Smooth muscle cell of the brain vasculature (primary cell): ENCODE data around the gene AIRE.
"Not testable (repeated sequence)": the region's sequence is repeated elsewhere in the genome, so short reads cannot be mapped to it uniquely, and the experiment has no call there.

ENCODE experiments used
- DNase-seq: peaks from one replicate; pipeline ENCODE4 v3.0.0-alpha.2; 2012; ENCODE audit warnings: low read depth, low spot score

Gene AIRE

DNA sequence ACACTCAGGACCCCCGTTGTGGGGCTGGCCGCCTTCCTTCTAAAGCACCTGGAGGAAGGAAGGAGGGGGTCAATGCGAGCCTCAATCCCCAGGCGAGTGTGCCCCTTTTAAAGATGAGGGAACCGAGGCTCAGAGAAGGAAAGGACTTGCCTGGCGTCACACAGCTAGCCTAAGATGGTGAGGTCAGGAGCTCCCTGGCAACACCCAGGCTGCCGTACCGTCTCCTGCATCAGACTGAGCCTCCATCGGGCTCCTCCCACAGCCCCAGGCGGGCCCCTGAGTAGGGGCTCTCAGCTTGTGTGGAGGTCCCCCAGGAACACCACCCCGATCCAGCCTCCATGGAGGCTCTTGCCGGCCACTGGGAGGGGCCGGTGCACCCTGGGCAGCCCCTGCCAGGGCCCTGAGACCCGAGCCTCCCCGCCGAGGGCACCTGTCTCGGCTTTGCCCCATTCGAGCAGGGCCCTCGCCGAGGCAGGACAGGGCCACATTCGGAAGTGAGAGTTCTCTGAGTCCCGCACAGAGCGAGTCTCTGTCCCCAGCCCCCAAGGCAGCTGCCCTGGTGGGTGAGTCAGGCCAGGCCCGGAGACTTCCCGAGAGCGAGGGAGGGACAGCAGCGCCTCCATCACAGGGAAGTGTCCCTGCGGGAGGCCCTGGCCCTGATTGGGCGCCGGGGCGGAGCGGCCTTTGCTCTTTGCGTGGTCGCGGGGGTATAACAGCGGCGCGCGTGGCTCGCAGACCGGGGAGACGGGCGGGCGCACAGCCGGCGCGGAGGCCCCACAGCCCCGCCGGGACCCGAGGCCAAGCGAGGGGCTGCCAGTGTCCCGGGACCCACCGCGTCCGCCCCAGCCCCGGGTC lies at the start of gene AIRE:
AIRE (plus strand) TSS at position 739 of the 855 bp plus-strand sequence. CDS start 131 bp downstream, outside the sequence.
- no peak for DNase-seq

DNA sequence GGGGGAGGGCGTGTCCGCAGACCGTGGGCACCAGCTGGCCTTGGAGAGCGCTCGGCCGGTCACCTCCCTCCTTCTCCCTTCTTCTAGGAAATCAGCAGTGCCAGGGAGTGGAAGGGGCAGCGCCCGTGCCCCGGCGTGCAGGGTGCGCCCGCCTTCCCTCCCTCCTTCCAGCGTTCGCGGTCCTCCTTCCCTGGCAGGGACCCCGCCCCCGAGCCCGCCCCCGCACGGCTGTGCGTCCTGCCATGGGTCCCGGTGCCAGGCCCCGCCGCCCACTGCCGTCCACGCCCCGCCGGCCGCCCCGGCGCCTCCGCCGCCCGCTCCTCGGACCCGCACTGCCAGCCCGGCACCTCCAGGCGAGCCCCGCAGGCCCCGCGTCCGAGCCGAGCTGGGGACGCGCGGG lies 45.3 kb upstream of the AIRE start:
- not testable (repeated sequence) for DNase-seq

DNA sequence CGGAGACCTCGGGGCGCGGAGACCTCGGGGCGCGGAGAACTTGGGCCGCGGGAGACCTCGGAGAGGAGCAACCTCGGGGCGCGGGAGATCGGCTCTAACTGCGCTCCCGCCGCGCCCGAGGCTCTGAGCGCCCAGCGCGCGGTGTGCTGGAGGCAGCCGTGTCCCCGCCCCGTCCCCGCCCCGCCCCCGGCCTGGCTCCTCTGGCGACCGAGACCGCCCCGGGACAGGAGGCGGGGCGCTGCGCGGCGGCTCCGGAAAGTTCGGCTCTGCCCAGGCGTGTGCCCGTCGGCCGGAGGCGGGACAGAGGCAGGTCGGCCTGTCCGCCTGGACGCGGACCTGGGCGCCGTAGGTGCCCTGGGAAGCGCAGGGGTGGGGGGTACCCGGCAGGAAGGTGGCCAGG lies 44.8 kb upstream of the AIRE start, which contains the start of gene ICOSLG:
ICOSLG (minus strand) TSS at position 102 of the 400 bp plus-strand sequence. CDS start 126 bp downstream, outside the sequence.
- DNase-seq = not testable (repeated sequence)

DNA sequence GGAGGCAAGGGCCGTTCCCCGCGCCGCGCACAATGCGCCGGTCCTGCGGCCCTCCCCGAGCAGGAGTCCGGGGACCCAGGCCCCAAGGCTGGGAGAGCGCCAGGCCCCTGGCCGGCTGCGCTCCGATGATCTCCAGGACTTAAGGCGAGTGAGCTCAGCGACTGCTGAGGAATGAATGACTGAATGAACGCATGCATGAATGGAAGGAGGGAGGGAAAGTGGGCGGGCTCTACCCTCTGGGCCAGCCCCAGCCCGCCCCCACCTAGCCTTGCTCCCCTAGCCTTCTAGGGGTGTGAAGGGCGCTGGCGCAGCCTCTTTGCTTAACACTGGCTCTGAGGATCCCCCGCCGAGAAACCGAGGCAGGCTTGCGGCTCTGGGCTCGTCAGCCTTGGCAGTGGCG lies 44.4 kb upstream of the AIRE start:
- not testable (repeated sequence) for DNase-seq

DNA sequence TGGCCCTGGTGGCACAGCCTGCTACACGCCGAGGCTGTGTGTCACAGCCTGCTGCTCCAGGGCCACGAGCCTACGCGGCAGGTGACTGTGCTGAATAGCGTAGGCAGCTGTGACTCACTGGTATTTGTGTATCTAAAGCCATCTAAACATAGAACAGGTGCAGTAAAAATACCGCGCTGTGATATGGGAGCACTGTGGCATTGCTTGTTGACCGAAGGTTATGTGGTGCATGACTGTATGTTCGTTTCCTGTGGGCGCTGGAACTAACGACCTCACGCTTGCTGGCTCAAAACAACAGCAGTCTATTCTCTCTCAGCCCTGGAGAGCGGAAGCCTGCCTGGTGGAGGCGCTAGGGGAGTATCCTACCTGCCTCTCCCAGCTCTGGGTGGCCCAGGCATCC lies 41.7 kb upstream of the AIRE start:
- DNase-seq = not testable (repeated sequence)

DNA sequence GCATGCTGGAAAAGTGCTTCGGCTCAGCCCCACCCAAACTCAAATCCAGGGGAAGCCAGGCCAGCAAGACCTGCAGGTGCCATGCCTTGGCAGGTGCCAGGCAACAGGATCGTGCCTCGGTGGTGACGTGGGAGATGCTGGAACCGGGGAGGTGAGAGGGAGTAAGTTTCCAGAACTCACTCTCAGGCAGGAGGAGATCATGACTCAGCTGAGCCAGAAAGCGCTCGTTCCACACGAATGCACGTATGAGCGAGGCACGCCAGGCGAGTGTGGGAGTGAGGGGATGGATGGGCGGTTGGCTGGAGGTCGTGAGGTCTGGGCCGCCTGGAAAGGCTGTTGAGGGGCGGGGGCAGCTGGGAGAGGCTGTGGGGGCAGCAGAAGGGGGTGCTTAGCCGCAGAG lies 37.8 kb upstream of the AIRE start:
- not testable (repeated sequence) for DNase-seq

DNA sequence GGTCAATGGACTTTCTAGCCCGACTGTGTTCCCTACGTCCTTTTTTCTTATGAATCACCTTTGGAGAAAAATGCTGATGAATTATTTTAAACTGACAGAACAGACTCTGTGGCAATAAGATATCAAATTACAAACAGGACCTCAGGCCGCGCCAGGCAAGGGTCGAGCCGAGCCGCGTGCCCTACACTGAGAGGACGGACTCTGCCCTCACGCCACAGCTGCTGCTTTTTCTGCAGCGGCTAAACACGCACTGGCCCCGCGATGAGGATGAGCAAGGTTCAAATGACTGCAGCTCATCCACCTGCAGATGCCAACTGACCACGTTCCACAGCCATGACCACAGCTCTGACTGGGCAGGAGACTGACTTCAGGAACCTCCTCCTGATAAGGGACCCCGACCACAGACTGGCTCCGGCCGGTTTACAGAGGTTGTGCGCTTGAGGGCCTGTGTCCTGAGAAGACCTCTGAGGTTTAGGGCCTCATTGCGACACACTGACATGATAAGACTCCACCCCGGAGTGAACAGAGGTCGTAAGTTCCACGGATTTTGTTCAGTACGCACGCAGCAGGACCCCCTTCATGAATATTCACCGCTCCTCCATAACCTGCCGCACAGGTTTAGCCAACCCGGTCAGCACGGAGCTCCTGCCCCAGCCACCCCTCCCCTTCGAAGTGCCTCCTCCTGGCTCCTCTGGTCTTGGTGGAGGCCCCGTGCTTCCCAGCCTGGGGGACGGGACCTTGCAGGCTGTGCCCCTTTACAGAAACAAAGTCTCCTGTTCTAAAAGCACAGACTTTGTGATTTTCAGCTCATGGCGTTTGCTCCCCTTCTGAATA lies 36.3 kb upstream of the AIRE start:
- DNase-seq = not testable (repeated sequence)

DNA sequence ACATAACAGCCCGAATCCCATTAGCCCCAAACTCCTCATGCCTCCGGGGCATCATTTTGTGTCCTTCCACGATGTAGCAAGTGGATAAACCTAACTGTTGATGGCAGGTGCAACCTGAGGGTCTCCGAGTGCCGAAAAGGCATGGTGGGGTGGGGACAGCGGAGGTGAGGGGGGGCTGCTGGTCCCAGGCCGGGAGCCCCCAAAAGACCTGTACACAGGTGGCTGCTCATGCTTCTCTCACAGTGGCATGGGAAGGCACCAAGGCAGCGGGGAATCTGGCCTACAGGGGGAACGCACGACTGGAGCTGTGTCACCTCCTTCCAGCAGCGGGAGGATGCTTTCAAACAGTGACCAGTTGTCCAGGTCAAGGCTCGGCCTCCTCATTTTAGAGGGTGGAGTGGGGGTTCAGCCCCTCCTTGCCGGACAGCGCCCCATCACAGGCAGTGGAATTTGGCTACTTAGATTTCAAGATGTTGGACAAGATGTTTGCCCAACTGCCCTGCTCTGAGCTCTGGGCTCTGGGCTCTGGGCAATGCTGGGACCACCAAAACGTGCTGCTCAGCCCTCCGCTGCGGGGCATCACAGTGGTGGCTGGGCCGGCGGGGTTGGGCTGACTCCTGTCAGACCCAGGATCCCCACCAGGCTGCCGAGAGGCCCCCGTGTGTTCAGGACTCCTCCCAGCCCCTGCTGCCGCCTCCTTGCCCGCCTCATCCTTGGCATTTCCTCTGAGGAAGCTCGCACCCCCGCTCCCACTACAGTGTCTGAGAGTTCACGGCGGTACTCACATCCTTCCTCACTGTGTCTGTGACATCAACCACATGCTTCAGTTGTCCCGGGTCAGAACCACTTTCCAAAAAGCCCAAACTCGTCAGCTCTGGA lies 31.6 kb upstream of the AIRE start:
- no peak for DNase-seq

DNA sequence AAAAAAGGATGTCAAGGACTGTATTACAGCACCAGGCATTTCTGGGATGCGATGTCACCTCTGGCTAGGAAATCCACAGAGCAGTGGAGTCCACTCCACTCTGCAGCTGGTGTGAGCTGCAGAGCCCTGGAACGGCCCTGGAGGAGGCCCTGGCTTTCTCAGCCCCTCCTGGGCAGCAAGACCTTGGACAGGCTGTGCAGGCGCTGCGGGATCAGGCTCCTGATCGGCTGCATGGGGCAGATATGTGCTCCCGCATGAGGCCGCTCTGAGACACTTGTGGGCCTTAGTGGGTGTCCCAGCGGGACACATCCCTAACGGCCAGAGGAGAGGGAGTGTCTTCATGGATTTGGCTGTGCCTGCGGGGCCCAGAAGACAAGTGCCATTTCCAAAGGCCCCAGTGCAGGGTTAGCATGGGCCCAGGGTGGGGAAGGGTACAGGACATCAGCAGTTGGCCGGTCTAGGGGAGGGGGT lies 30.1 kb upstream of the AIRE start:
- no peak for DNase-seq

DNA sequence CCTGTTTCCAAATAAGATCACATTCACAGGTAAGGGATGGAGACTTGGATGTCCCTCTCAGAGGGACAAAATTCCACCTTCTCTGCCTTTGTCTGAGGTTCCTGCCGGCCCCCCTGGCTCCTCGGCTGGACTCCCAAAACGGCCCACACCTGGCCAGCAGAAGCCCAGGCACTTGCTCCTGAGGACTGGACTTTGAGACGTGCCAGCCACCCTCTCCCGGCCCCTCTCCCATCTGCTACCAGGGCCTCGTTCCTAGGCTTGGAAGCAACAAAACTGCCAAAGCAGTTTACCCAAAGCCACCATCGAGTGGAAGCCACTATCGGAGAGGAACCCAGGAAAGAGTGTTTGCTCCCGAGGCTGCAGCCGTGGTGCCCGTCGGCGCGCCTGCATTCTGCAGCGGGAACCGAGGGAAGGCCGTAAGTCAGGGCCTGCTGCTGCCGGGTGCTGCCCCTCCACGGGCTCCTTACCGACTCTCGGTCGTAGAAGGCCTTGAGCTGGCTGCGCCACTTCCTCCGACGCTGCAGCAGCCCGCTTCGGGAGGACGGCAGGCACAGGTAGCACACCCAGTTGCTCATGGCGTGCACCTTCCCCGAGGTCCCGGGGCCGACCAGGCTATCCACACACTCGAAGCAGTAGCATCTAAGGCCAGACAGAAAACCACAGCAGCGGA lies 27.5 kb upstream of the AIRE start:
- no peak for DNase-seq

DNA sequence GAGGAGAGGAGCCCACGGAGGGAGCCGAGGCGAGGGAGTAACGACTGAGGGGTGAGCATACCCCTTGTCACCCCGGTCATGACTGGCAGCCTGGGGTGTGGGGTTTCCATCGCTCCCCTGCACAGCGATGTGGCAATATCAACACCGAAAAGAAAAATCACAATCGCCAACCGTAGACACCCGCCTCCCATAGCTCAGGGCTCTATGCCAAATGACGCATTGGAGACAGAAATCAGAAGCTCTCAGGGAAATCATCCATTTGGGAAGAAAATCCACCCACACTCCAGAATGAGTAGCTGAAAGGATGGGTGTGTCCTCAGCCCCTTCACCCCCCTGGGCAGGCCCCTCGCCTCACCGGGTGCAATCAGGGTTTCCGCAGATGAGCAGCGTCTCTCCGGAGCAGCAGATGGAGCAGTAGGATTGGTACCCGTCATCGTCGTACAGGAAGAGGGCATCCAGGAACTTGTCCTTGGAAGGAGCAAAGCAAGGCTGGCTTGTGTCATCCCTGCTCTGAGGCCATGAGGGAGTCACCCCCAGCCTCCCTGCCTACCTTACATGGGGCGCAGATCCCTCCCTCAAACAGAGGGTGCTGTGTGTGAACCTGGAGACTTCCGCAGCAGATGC lies 26.5 kb upstream of the AIRE start:
- DNase-seq = no peak

DNA sequence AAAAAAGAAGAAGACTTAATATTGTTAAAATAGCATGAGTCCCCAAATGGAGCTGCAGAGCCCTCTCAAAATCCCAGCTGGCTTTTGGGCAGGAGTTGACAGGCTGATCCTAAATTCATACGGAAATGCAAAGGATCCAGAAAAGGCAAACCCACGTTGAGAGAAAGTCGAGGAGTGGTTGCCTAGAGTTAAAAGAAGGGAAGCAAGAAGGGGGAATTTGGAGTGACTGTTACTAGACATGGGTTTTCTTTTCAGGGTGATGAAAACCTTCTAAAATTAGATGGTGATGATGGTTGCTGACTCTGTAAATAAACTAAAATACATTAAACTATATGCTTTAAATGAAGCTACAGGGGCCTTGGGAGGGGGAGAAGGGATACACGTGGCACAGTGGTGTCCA lies 25.6 kb upstream of the AIRE start:
- DNase-seq = no peak

DNA sequence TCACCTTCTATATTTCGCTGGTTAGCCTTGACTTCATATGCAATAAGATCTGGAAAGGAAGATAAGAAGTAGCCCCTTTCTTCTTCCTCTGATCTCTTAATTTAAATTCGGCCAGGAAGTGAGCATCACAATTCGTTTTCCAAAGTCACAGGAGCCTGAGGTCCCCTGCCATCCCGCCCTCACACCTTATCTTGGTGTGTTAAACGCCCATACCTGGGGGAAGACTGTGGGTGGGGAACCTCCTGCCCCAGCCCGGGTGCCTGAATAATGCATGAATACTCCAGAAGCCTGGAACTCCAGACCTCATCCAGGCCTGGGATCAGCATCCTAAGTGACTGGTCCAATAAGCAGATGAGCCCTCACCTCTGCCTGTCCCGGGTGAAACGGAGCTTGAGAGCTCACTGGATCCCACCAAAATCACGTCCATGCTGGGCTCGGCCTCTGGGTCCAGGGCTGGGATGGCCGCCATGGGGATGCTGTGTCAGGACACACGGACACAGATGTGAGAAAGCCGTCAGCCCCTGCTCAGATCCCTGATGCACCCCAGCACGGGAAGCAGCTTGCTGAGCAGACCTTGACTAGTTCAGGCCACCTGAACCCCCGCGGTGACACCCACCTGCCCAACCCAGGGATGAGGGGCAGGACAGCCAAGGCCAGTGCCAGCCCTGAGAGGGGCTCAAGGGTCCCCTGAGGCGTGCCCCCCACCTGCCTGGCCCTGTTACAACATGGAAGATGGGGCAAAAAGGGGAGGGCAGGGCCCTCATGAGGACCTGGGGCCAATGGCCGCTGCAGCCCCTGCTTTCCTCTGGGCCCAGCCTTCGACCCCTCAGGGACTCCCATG lies 24.7 kb upstream of the AIRE start:
- no peak for DNase-seq

DNA sequence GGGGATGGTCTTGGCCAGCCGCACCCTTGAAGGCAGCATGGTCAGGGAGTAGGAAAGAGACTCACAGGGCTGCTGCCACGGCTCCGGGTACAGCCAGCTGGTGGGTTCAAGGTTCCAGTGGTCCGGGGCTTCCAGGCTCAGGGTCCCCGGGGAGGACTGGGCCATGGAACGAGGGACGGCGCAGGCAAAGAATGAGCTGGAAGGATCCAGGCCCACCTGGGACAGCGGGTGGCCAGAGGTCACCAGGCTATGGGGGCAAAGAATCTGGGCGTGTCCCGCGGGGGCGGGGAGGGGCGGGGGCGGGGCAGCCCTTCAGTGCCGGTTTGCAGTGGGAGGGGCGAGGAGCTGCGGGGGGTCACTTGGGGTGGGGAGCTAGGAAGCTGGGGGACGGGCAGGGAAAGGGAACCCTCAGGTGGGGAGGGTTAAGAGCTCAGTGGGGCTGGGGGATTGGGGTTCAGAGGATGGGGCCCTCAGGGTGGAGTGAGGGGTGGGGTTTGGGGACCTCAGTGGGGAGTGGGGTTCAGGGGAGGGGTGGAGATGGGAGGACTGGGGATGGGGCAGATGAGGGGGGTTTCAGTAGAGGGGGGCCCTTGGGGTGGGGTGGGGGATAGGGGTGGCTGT lies 23.9 kb upstream of the AIRE start, which contains the start of gene DNMT3L:
DNMT3L (minus strand) TSS at position 223 of the 621 bp plus-strand sequence. CDS start 638 bp downstream, outside the sequence.
- no peak for DNase-seq

DNA sequence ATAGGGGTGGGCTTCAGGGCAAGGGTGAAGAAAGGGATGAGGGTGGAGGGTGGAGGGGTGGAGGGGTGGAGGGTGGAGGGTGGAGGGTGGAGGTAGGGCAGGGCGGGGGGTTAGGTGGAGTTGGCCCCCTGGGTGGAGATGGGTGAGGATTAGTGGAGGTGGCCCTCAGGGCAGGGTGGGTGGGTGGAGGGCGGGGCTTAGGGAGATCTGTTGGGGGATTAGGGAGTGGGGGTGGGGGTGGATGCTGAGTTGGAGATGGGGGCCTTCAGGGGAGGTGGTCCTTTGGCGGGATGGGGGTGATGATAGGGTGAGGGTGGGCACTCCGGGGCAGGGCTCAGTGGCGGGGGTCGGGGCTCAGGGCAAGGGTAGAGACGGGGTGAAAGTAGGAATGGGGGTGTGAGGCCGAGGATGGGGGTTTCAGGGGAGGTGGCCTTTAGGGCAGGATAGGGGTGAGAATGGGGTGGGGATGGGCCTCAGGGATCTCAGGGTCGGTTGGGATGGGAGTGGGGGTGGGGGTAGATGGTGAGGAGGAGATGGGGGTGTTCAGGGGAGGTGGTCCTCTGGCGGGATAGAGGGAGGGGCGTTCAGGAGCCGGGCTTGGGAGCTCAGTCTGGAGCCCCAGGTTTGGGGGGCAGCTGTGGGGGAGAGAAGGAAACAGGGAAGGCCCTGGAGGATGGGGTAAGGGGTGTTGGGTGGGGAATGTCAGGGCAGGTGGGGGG lies 23.2 kb upstream of the AIRE start:
- DNase-seq = no peak

DNA sequence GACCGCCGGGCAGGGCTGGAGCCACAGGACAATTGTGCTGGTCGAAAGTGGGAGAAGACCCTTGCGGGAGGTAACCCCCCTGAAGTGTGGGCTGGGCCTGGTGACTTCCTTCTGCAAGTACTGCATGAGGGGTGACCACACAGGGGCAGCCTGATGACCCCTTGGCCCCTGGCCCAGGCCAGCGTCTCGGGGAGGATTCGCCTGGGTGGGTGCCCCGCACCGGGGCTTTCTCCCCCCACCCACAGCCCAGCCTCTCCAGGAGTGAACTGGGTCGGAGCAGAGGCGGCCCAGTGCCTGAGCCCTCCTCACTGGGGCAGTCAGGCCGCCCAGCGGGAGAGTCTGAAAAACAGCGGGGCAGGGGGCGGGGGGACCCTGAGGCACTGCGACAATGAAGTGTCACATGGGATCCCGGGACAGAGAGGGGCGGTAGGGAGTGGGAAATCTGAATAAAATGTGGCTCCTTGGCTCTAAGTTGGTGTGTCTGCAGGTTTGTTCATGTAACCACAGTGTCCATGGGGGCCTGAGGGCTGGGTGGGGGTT lies 22.4 kb upstream of the AIRE start:
- no peak for DNase-seq

DNA sequence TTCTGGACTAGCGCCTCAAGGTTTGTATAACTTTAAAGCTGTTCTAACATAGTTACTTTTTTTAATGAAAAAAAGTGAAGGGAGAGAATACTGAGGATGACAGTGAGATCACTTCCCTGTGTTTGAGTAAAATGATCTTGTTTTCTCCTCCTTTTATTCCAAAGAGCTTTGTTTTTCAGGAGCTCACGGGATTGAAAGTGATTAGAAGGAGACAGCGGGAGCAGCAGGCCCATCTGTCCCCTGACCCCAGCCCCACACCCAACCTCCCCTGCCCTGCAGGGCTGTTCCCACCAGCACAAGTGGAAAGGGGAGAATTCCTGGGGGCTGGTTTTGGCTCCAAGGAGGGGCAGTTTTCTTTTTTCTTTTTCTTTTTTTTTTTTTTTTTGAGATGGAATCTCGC lies 21.9 kb upstream of the AIRE start:
- DNase-seq = no peak

DNA sequence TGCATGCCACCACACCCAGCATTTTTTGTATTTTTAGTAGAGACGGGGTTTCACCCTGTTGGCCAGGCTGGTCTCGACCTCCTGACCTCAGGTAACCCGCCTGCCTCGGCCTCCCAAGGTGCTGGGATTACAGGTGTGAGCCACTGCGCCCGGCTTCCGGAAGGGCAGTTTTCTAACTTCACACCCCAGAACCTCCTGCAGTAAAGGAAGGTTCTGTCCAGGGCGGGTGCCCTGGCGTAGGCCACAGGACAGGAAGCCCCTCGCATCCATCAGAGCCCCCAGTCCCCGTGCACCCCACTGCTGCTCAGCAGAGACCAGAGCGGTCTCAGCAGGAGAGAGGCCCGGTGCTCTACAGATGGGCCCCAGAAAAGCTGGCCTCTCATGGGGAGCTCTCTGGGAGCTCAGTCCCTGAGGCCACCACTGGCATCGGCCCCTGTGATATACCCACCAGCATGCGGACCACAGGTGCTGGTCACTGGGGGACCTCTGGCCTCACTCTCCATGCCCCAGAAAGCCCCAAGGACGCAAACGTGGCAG lies 19.9 kb upstream of the AIRE start:
- no peak for DNase-seq
